Suprapubic skin (tissue), 3 donors: ENCODE data around the gene IL17REL.

Source experiments
- POLR2A ChIP-seq, 2 donors: fragments of 450-650 bp; IDR thresholded peaks; one replicate each; pipeline ENCODE4 v1.6.1; 2017; ENCODE audit warnings: antibody characterized with exemption in 2 of 2, mild to moderate bottlenecking in 2 of 2, moderate library complexity in 2 of 2
- TF ChIP-seq, protein P1 (sequence below), 2 donors: fragments of 200-600 bp in 1 of 2; fragments of 450-650 bp in 1 of 2; sonication (generic) in 1 of 2; IDR thresholded peaks; one replicate each; pipeline ENCODE4 v1.5.1; 2016 to 2019; ENCODE audit warnings: antibody characterized with exemption in 2 of 2, mild to moderate bottlenecking in 1 of 2, moderate library complexity in 1 of 2

DNA sequence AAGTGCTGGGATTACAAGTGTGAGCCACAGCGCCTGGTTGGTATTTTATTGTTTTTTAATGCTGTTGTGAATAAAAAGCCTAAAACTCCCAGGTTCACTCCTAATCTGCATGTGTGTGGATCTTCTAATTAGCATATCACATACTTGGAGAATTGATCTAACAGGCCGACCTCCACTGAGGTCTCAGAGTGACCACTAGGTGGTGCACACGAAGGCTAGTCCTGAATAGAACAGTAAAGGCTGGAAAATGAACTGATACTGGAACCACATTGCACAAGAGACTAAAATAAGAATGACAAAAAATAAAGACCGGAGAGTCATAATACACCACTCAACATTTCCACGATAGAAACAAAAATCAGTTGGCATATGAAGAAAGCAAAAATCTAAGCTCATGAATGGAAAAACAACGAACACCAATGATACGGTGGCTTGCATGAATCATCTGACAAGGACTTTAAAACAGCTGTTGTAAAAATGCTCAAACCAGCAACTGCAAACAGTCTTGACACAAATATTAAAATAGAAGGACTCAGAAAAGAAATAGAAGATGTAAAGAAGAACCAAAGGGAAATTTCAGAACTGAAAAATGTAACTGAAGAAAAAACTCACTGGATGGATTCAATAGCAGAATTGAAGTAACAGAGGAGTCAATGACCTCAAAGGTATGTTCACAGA is 32.8 kb downstream of the IL17REL start:
- TF ChIP-seq, protein P1, sequence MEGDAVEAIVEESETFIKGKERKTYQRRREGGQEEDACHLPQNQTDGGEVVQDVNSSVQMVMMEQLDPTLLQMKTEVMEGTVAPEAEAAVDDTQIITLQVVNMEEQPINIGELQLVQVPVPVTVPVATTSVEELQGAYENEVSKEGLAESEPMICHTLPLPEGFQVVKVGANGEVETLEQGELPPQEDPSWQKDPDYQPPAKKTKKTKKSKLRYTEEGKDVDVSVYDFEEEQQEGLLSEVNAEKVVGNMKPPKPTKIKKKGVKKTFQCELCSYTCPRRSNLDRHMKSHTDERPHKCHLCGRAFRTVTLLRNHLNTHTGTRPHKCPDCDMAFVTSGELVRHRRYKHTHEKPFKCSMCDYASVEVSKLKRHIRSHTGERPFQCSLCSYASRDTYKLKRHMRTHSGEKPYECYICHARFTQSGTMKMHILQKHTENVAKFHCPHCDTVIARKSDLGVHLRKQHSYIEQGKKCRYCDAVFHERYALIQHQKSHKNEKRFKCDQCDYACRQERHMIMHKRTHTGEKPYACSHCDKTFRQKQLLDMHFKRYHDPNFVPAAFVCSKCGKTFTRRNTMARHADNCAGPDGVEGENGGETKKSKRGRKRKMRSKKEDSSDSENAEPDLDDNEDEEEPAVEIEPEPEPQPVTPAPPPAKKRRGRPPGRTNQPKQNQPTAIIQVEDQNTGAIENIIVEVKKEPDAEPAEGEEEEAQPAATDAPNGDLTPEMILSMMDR (IDR thresholded peaks at IDR 0.05), result peak; percentile 8 to 32
- no peak for TF ChIP-seq POLR2A (IDR thresholded peaks at IDR 0.05)
